Glomerular visceral epithelial cell (primary cell): ENCODE results near the gene B3GALT6.
"Not testable (repeated sequence)": the region's sequence is repeated elsewhere in the genome, so short reads cannot be mapped to it uniquely, and the experiment has no call there.

Source experiments
- DNase-seq: peaks from one replicate; pipeline ENCODE4 v3.0.0-alpha.2; 2016; ENCODE audit errors: extremely low spot score

The B3GALT6 gene

GRCh38 chr1:1244192-1244811 lies 12.3 kb downstream of the B3GALT6 start:
- DNase-seq = no peak

GRCh38 chr1:1245178-1245816 lies 13.3 kb downstream of the B3GALT6 start:
- no peak for DNase-seq

GRCh38 chr1:1245817-1246576 lies 14.0 kb downstream of the B3GALT6 start:
- DNase-seq = no peak

GRCh38 chr1:1246577-1247340 lies 14.7 kb downstream of the B3GALT6 start, which contains the start of gene C1QTNF12:
TSS of gene C1QTNF12 (minus strand) at chr1:1246722. CDS start at chr1:1246690, 32 bp downstream.
- DNase-seq = no peak

GRCh38 chr1:1247341-1247913 lies 15.4 kb downstream of the B3GALT6 start:
- no peak for DNase-seq

GRCh38 chr1:1248009-1248913 lies 16.2 kb downstream of the B3GALT6 start:
- not testable (repeated sequence) for DNase-seq

- DNase-seq = no peak
Measured at GRCh38 chr1:1250786-1251284, 18.8 kb downstream of the B3GALT6 start.

- no peak for DNase-seq
Measured at GRCh38 chr1:1253314-1253713, 21.3 kb downstream of the B3GALT6 start.

GRCh38 chr1:1253972-1254666 lies 22.1 kb downstream of the B3GALT6 start:
- no peak for DNase-seq

- no peak for DNase-seq
Measured at GRCh38 chr1:1254667-1254998, 22.6 kb downstream of the B3GALT6 start.

GRCh38 chr1:1255078-1255477 lies 23.0 kb downstream of the B3GALT6 start:
- DNase-seq = no peak

- no peak for DNase-seq
Measured at GRCh38 chr1:1255611-1256010, 23.6 kb downstream of the B3GALT6 start.

GRCh38 chr1:1256956-1257871 lies 25.2 kb downstream of the B3GALT6 start:
- DNase-seq = no peak

GRCh38 chr1:1259119-1259488 lies 27.1 kb downstream of the B3GALT6 start:
- DNase-seq = no peak

- no peak for DNase-seq
Measured at GRCh38 chr1:1259540-1259939, 27.5 kb downstream of the B3GALT6 start.

- no peak for DNase-seq
Measured at GRCh38 chr1:1259951-1260600, 28.0 kb downstream of the B3GALT6 start.

GRCh38 chr1:1260843-1261560 lies 29.0 kb downstream of the B3GALT6 start:
- DNase-seq = no peak

GRCh38 chr1:1262071-1262470 lies 30.0 kb downstream of the B3GALT6 start:
- DNase-seq = no peak
